ENCODE measurements around the gene ABRACL. TPM values are rescaled to one million over a fixed set of nuclear protein-coding genes. Genes with fewer than 3 reads are reported as not detected.

The ABRACL gene
- total RNA-seq, 2 donors from 2014 or later = 13.0 to 52.8 TPM

GRCh38 chr6:138987080-138987642 is 41.4 kb upstream of the ABRACL start:
- Histone ChIP-seq H3K4me1 (replicated peaks) (no peaks in the 10 kb centered on the region), H3K27me3 (replicated peaks; ENCODE audit: insufficient read depth) (no peaks in the 10 kb centered on the region), H3K36me3 (no peaks in the 10 kb centered on the region), H3K9me3 (no peaks in the 10 kb centered on the region), H3K4me3 (peak overlapping the region; percentile 84 to 92), H3K27ac (peak overlapping the region; percentile 89)
- WGBS = under 1% methylated on average over 34 of the region's 35 CpGs
- TF ChIP-seq CTCF (IDR thresholded peaks at IDR 0.05) (no peak), POLR2AphosphoS5 (IDR thresholded peaks at IDR 0.05) (no peak), POLR2A (IDR thresholded peaks at IDR 0.05) (no peak)
- intact Hi-C loops (cut with DNase I) = loop anchor here (10.0 kb wide), 1 partner anchor 378 kb away; no protein-coding TSS in a partner anchor
- peak; percentile 19 for DNase-seq (ENCODE audit: low spot score)

- TF ChIP-seq CTCF (IDR thresholded peaks at IDR 0.05) = peak; percentile 96 to 99 (median 97)
- TF ChIP-seq POLR2A (IDR thresholded peaks at IDR 0.05) = peak; percentile 79
- TF ChIP-seq POLR2AphosphoS5 (IDR thresholded peaks at IDR 0.05) = peak; percentile 84
- peak; percentile 86 for DNase-seq (ENCODE audit: low spot score)
- under 1% methylated on average over 71 of the region's 105 CpGs for WGBS
- Histone ChIP-seq H3K27ac (peak within 1 kb of the TSS; percentile 89), H3K4me1 (replicated peaks) (no peaks in the 10 kb centered on the region), H3K27me3 (replicated peaks; ENCODE audit: insufficient read depth) (no peaks in the 10 kb centered on the region), H3K36me3 (no peaks in the 10 kb centered on the region), H3K4me3 (peak within 1 kb of the TSS; percentile 84 to 92), H3K9me3 (no peaks in the 10 kb centered on the region)
- intact Hi-C loops (cut with DNase I) = loop anchor here (2.0 to 10.0 kb wide), 2 partner anchors 171 to 377 kb away; no protein-coding TSS in a partner anchor
These were observed 40.7 kb upstream of the ABRACL start, which contains the start of gene REPS1 for GRCh38 chr6:138987643-138988468. TSS of gene REPS1 (minus strand) at chr6:138988253. CDS start at chr6:138987682, 571 bp downstream.

- intact Hi-C loops (cut with DNase I) = loop anchor here (2.0 to 10.0 kb wide), 2 partner anchors 172 to 376 kb away; no protein-coding TSS in a partner anchor
These were observed 40.1 kb upstream of the ABRACL start for GRCh38 chr6:138988469-138988834.

GRCh38 chr6:138989098-138989983 is 39.2 kb upstream of the ABRACL start:
- TF ChIP-seq POLR2AphosphoS5 (IDR thresholded peaks at IDR 0.05) = peak; percentile 58
- no peak for TF ChIP-seq CTCF (IDR thresholded peaks at IDR 0.05)
- TF ChIP-seq POLR2A (IDR thresholded peaks at IDR 0.05) = no peak
- Histone ChIP-seq H3K36me3 (no peaks in the 10 kb centered on the region), H3K27me3 (replicated peaks; ENCODE audit: insufficient read depth) (no peaks in the 10 kb centered on the region), H3K27ac (peak overlapping the region; percentile 89), H3K9me3 (no peaks in the 10 kb centered on the region), H3K4me3 (no peak overlapping the region), H3K4me1 (replicated peaks) (no peaks in the 10 kb centered on the region)
- intact Hi-C loops (cut with DNase I) = loop anchor here (2.0 to 10.0 kb wide), 2 partner anchors 173 to 375 kb away; no protein-coding TSS in a partner anchor
- DNase-seq (ENCODE audit: low spot score) = no peak
- 74% methylated on average over 5 of the region's 5 CpGs for WGBS

More at GRCh38 chr6:138988469-138988834, 40.1 kb upstream of the ABRACL start:
- 7% methylated on average over 11 of the region's 11 CpGs for WGBS
- Histone ChIP-seq H3K36me3 (no peaks in the 10 kb centered on the region), H3K27ac (peak overlapping the region; percentile 89), H3K4me3 (peak overlapping the region; percentile 84 to 92), H3K27me3 (replicated peaks; ENCODE audit: insufficient read depth) (no peaks in the 10 kb centered on the region), H3K4me1 (replicated peaks) (no peaks in the 10 kb centered on the region), H3K9me3 (no peaks in the 10 kb centered on the region)
- DNase-seq (ENCODE audit: low spot score) = no peak
- TF ChIP-seq POLR2A (IDR thresholded peaks at IDR 0.05) (no peak), CTCF (IDR thresholded peaks at IDR 0.05) (no peak), POLR2AphosphoS5 (IDR thresholded peaks at IDR 0.05) (no peak)
